H9 (cell line): ENCODE results near the gene DNAH11. TPM values are rescaled to one million over a fixed set of nuclear protein-coding genes. Genes with fewer than 3 reads are reported as not detected.

Experiments
- DNase-seq: peaks from one replicate; pipeline ENCODE4 v3.0.0-alpha.2; 2017
- H2AFZ ChIP-seq: one replicate; pipeline ENCODE4 v1.6.1; 2013; ENCODE audit warnings: mild to moderate bottlenecking, low read length, control low read depth, moderate library complexity
- H2AK5ac ChIP-seq: 2 replicates; pipeline ENCODE4 v1.6.1; 2013; ENCODE audit warnings: low read length, control low read depth, mixed read lengths; ENCODE audit not compliant: insufficient read length
- H2BK120ac ChIP-seq: one replicate; pipeline ENCODE4 v1.6.1; 2013; ENCODE audit warnings: low read depth, mild to moderate bottlenecking, low read length, control low read depth, inconsistent platforms; ENCODE audit not compliant: poor library complexity, severe bottlenecking
- H2BK12ac ChIP-seq: 2 replicates; pipeline ENCODE4 v1.6.1; 2013; ENCODE audit warnings: low read length, control low read depth, mixed read lengths, low read depth; ENCODE audit not compliant: insufficient read length
- H2BK15ac ChIP-seq: 2 replicates; pipeline ENCODE4 v1.6.1; 2013; ENCODE audit warnings: low read depth, low read length, control low read depth
- H2BK20ac ChIP-seq: one replicate; pipeline ENCODE4 v1.6.1; 2013; ENCODE audit warnings: low read depth, mild to moderate bottlenecking, low read length, control low read depth, inconsistent platforms; ENCODE audit not compliant: poor library complexity, severe bottlenecking
- H2BK5ac ChIP-seq: 2 replicates; pipeline ENCODE4 v1.6.1; 2013; ENCODE audit warnings: low read length, control low read depth, mixed read lengths; ENCODE audit not compliant: insufficient read length
- H3K14ac ChIP-seq: 2 replicates; pipeline ENCODE4 v1.6.1; 2013; ENCODE audit warnings: low read length, control low read depth; ENCODE audit not compliant: insufficient read depth
- H3K18ac ChIP-seq: 2 replicates; pipeline ENCODE4 v1.6.1; 2013; ENCODE audit warnings: low read depth, mild to moderate bottlenecking, mixed read lengths, low read length, control low read depth; ENCODE audit not compliant: insufficient read length
- H3K23ac ChIP-seq: 2 replicates; pipeline ENCODE4 v1.6.1; 2013; ENCODE audit warnings: low read length, control low read depth, mixed read lengths, low read depth; ENCODE audit not compliant: insufficient read length
- H3K23me2 ChIP-seq: 2 replicates; pipeline ENCODE4 v1.6.1; 2013; ENCODE audit warnings: low read depth, mild to moderate bottlenecking, mixed read lengths, low read length, control low read depth; ENCODE audit not compliant: insufficient read length, poor library complexity, severe bottlenecking
- H3K27ac ChIP-seq: 2 replicates; pipeline ENCODE4 v1.5.1; 2013; ENCODE audit warnings: low read length, control low read depth, mixed read lengths, low read depth; ENCODE audit not compliant: insufficient read length
- H3K27me3 ChIP-seq: 2 replicates; pipeline ENCODE4 v1.6.1; 2013; ENCODE audit warnings: low read length, control low read depth, inconsistent platforms; ENCODE audit not compliant: insufficient read depth
- H3K4ac ChIP-seq: 2 replicates; pipeline ENCODE4 v1.6.1; 2013; ENCODE audit warnings: low read depth, mild to moderate bottlenecking, control low read depth, inconsistent platforms, low read length, moderate library complexity
- H3K4me1 ChIP-seq: 2 replicates; pipeline ENCODE4 v1.6.1; 2013; ENCODE audit warnings: low read length, control low read depth, inconsistent platforms; ENCODE audit not compliant: insufficient read depth
- H3K4me2 ChIP-seq: 2 replicates; pipeline ENCODE4 v1.6.1; 2013; ENCODE audit warnings: low read length, control low read depth, mixed read lengths; ENCODE audit not compliant: insufficient read length, insufficient read depth
- H3K56ac ChIP-seq: 2 replicates; pipeline ENCODE4 v1.6.1; 2013; ENCODE audit warnings: low read depth, mild to moderate bottlenecking, mixed read lengths, low read length, control low read depth; ENCODE audit not compliant: insufficient read length
- H3K79me1 ChIP-seq: 2 replicates; pipeline ENCODE4 v1.6.1; 2013; ENCODE audit warnings: low read depth, mild to moderate bottlenecking, moderate library complexity, low read length, control low read depth, inconsistent platforms; ENCODE audit not compliant: insufficient read depth, poor library complexity, severe bottlenecking
- H3K79me2 ChIP-seq: 2 replicates; pipeline ENCODE4 v1.6.1; 2013; ENCODE audit warnings: low read length, control low read depth, inconsistent platforms; ENCODE audit not compliant: insufficient read depth
- H3K9ac ChIP-seq: 2 replicates; pipeline ENCODE4 v1.6.1; 2013; ENCODE audit warnings: low read length, control low read depth, mixed read lengths; ENCODE audit not compliant: insufficient read length; ENCODE audit errors: extremely low read depth
- H3K9me3 ChIP-seq: one replicate; pipeline ENCODE4 v1.6.1; 2013; ENCODE audit warnings: low read depth, low read length, inconsistent platforms; ENCODE audit not compliant: control insufficient read depth
- H3T11ph ChIP-seq: one replicate; pipeline ENCODE4 v1.6.1; 2013; ENCODE audit warnings: mild to moderate bottlenecking, low read length, control low read depth, inconsistent platforms
- H4K20me1 ChIP-seq: one replicate; pipeline ENCODE4 v1.6.1; 2013; ENCODE audit not compliant: control insufficient read depth, insufficient read length, insufficient read depth
- H4K5ac ChIP-seq: 2 replicates; pipeline ENCODE4 v1.6.1; 2013; ENCODE audit warnings: low read depth, mild to moderate bottlenecking, mixed read lengths, low read length, control low read depth; ENCODE audit not compliant: insufficient read length
- H4K8ac ChIP-seq: replicated peaks from 2 replicates; pipeline ENCODE4 v1.6.1; 2013; ENCODE audit warnings: low read length, control low read depth, mixed read lengths, low read depth; ENCODE audit not compliant: insufficient read length
- H4K91ac ChIP-seq: 2 replicates; pipeline ENCODE4 v1.6.1; 2013; ENCODE audit warnings: low read depth, mild to moderate bottlenecking, moderate library complexity, mixed read lengths, low read length, control low read depth; ENCODE audit not compliant: insufficient read length
- H3K27ac Mint-ChIP-seq, 3 experiments: 2 replicates in 2 of 3; 3 replicates in 1 of 3; pipeline ENCODE4 v1.8.0; 2020 to 2021; ENCODE audit warnings: mixed read lengths in 3 of 3, mild to moderate bottlenecking in 1 of 3, moderate library complexity in 1 of 3
- H3K27me3 Mint-ChIP-seq: 2 replicates; pipeline ENCODE4 v1.8.0; 2021; ENCODE audit warnings: low read depth, mild to moderate bottlenecking, moderate library complexity, mixed read lengths
- H3K36me3 Mint-ChIP-seq, 3 experiments: 2 replicates in 2 of 3; 3 replicates in 1 of 3; pipeline ENCODE4 v1.8.0; 2020 to 2021; ENCODE audit warnings: low read depth in 3 of 3, mixed read lengths in 3 of 3; ENCODE audit not compliant: insufficient read depth in 1 of 3
- H3K4me1 Mint-ChIP-seq, 2 experiments: 2 replicates each; pipeline ENCODE4 v1.8.0; 2020; ENCODE audit warnings: mixed read lengths in 2 of 2
- H3K4me3 Mint-ChIP-seq, 2 experiments: 2 replicates in 1 of 2; 3 replicates in 1 of 2; pipeline ENCODE4 v1.8.0; 2020 to 2021; ENCODE audit warnings: mild to moderate bottlenecking in 2 of 2, mixed read lengths in 2 of 2, moderate library complexity in 1 of 2
- H3K9me3 Mint-ChIP-seq, 2 experiments: 2 replicates in 1 of 2; 3 replicates in 1 of 2; pipeline ENCODE4 v1.8.0; 2020; ENCODE audit warnings: mild to moderate bottlenecking in 2 of 2, mixed read lengths in 2 of 2, moderate library complexity in 1 of 2
- WGBS: extraction: QIAGEN DNeasy Blood & Tissue Kit; methylation state at CpG from one replicate; pipeline ENCODE4 v1.1.7; 2013; ENCODE audit warnings: missing lambda C conversion rate, low lambda C conversion rate, mixed read lengths; ENCODE audit not compliant: insufficient read length; ENCODE audit errors: extremely low coverage; 5-methylcytosine and 5-hydroxymethylcytosine counted together
- total RNA-seq: library from RNA; stranded (reverse); gene quantifications from 2 replicates; pipeline ENCODE4 v1.2.1, GENCODE V29; 2021
- TF ChIP-seq, protein P1 (sequence below): fragments of 200-600 bp; sonication (generic); conservative IDR thresholded peaks from 3 replicates; pipeline ENCODE4 v1.8.0; 2021; ENCODE audit warnings: antibody characterized with exemption, mild to moderate bottlenecking

DNAH11 gene
- total RNA-seq, 1 experiment from 2014 or later = 2.5 TPM

DNA sequence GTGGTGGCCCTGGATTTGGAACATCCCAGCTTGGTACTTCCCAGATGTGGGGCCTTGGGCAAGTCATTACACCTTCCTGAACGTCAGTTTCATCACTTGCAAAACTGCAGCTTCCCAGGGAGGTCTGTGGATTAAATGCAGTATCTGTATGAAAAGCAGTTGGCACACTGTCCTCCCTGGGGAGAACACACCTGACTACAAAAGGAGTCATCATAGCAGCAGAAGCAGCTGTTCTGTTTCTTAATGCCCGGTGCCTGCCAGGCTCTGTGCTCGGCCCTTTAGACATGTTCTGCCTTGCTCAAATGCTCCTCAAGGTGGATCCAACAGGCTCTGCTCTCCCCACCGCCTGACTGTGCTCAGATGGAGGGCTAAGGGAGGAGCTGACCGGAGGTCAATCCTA, 371.8 kb downstream of the DNAH11 start:
- WGBS = no CpG with 5 or more reads among the region's 5 CpGs
- no peaks in the 10 kb centered on the region for H3K9me3 Mint-ChIP-seq
- H3K36me3 Mint-ChIP-seq = peaks cover 44 to 62% (median 56%) of the 10 kb centered on the region in 3 experiments
- H3K27me3 Mint-ChIP-seq = no peaks in the 10 kb centered on the region
- H3K4me1 Mint-ChIP-seq = peaks cover 22 to 29% of the 10 kb centered on the region in 2 experiments
- H4K20me1 ChIP-seq = no peaks in the 10 kb centered on the region
- no peak overlapping the region for H2BK5ac ChIP-seq
- H4K91ac ChIP-seq = no peak overlapping the region
- no peak overlapping the region for H4K5ac ChIP-seq
- no peak overlapping the region; a peak in 2 of 7 replicates for H3K27ac Mint-ChIP-seq
- H2BK20ac ChIP-seq = no peak overlapping the region
- no peak overlapping the region for H3K4me3 Mint-ChIP-seq
- H3K4me1 ChIP-seq = no peaks in the 10 kb centered on the region; the same call in 1 of the 2 replicates
- no peak overlapping the region for H3T11ph ChIP-seq
- no peak for DNase-seq
- H2BK15ac ChIP-seq = no peak overlapping the region
- H3K4me2 ChIP-seq = no peak overlapping the region
- no peak overlapping the region for H2AFZ ChIP-seq
- H3K18ac ChIP-seq = no peak overlapping the region
- no peak overlapping the region for H3K14ac ChIP-seq
- H3K27ac ChIP-seq = no peak overlapping the region
- peaks cover 4% of the 10 kb centered on the region; the same call in 1 of the 2 replicates for H3K79me2 ChIP-seq
- no peak overlapping the region for H3K4ac ChIP-seq
- no peak overlapping the region for H4K8ac ChIP-seq
- no peaks in the 10 kb centered on the region for H3K23me2 ChIP-seq
- no peak overlapping the region for H3K56ac ChIP-seq
- H3K27me3 ChIP-seq = no peaks in the 10 kb centered on the region
- H3K9ac ChIP-seq = no peak overlapping the region
- H2AK5ac ChIP-seq = no peak overlapping the region
- TF ChIP-seq, protein P1, sequence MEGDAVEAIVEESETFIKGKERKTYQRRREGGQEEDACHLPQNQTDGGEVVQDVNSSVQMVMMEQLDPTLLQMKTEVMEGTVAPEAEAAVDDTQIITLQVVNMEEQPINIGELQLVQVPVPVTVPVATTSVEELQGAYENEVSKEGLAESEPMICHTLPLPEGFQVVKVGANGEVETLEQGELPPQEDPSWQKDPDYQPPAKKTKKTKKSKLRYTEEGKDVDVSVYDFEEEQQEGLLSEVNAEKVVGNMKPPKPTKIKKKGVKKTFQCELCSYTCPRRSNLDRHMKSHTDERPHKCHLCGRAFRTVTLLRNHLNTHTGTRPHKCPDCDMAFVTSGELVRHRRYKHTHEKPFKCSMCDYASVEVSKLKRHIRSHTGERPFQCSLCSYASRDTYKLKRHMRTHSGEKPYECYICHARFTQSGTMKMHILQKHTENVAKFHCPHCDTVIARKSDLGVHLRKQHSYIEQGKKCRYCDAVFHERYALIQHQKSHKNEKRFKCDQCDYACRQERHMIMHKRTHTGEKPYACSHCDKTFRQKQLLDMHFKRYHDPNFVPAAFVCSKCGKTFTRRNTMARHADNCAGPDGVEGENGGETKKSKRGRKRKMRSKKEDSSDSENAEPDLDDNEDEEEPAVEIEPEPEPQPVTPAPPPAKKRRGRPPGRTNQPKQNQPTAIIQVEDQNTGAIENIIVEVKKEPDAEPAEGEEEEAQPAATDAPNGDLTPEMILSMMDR = no peak
- no peak overlapping the region for H2BK120ac ChIP-seq
- no peak overlapping the region for H3K23ac ChIP-seq
- peaks cover 3% of the 10 kb centered on the region for H3K79me1 ChIP-seq
- no peak overlapping the region for H2BK12ac ChIP-seq
- H3K9me3 ChIP-seq = no peaks in the 10 kb centered on the region
